ENCODE measurements around the gene PARD6G. TPM values are rescaled to one million over a fixed set of nuclear protein-coding genes. Genes with fewer than 3 reads are reported as not detected.
"Not testable (repeated sequence)": the region's sequence is repeated elsewhere in the genome, so short reads cannot be mapped to it uniquely, and the experiment has no call there.

Gene PARD6G
- total RNA-seq, 4 donors from 2014 or later, result 33.3 to 64.1 (median 46.2) TPM

GRCh38 chr18:80166240-80166639 is 81.1 kb downstream of the PARD6G start:
- TF ChIP-seq POLR2A (IDR thresholded peaks at IDR 0.05), result no peak
- TF ChIP-seq, protein P1, sequence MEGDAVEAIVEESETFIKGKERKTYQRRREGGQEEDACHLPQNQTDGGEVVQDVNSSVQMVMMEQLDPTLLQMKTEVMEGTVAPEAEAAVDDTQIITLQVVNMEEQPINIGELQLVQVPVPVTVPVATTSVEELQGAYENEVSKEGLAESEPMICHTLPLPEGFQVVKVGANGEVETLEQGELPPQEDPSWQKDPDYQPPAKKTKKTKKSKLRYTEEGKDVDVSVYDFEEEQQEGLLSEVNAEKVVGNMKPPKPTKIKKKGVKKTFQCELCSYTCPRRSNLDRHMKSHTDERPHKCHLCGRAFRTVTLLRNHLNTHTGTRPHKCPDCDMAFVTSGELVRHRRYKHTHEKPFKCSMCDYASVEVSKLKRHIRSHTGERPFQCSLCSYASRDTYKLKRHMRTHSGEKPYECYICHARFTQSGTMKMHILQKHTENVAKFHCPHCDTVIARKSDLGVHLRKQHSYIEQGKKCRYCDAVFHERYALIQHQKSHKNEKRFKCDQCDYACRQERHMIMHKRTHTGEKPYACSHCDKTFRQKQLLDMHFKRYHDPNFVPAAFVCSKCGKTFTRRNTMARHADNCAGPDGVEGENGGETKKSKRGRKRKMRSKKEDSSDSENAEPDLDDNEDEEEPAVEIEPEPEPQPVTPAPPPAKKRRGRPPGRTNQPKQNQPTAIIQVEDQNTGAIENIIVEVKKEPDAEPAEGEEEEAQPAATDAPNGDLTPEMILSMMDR (IDR thresholded peaks at IDR 0.05), result no peak
- intact Hi-C loops (cut with DNase I), result no loop called here
- no peaks in the 10 kb centered on the region for H3K9me3 ChIP-seq
- H3K27ac ChIP-seq, result no peak overlapping the region
- H3K4me1 ChIP-seq, result peaks cover 23 to 34% of the 10 kb centered on the region in 2 donors
- 91 to 95% methylated on average over 9 to 10 of the region's 10 CpGs for WGBS, 2 donors
- no peak for DNase-seq
- H3K36me3 ChIP-seq, result no peaks in the 10 kb centered on the region
- no peak overlapping the region for H3K4me3 ChIP-seq (replicated peaks in 1 of 3)
- H3K27me3 ChIP-seq, result no peaks in the 10 kb centered on the region

DNA sequence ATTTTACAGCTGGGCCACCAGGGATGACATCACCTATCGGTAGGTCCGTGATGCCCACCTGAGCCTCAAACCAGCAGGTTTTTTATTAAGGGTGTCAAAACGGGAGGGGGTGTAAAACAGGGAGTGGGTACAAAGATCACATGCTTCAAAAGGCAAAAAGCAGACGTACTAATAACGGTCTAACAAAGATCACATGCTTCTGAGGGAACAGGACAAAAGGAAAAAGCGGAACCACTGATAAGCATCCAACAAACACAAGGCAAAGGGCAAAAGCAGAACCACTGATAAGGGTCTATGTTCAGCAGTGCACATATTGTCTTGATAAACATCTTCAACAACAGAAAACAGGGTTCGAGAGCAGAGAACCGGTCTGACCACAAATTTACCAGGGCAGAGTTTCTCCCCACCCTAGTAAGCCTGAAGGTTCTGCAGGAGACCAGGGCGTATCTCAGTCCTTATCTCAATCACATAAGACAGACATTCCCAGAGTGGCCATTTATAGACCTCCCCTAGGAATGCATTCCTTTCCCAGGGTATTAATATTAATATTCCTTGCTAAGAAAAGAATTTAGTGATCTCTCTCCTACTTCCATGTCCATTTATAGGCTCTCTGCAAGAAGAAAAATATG is 82.5 kb downstream of the PARD6G start:
- WGBS, 2 donors, result 88 to 90% methylated on average over 9 of the region's 9 CpGs

GRCh38 chr18:80163183-80163582 is 84.1 kb downstream of the PARD6G start:
- H3K27me3 ChIP-seq, result no peaks in the 10 kb centered on the region
- no peaks in the 10 kb centered on the region for H3K36me3 ChIP-seq
- H3K4me3 ChIP-seq (replicated peaks in 1 of 3), result no peak overlapping the region
- intact Hi-C loops (cut with DNase I), result no loop called here
- 93 to 96% methylated on average over 7 of the region's 7 CpGs for WGBS, 2 donors
- no peak for DNase-seq
- no peak for TF ChIP-seq POLR2A (IDR thresholded peaks at IDR 0.05)
- TF ChIP-seq, protein P1 (IDR thresholded peaks at IDR 0.05), result no peak
- H3K27ac ChIP-seq, result no peak overlapping the region
- no peaks in the 10 kb centered on the region for H3K9me3 ChIP-seq
- H3K4me1 ChIP-seq, result peaks cover 1 to 4% of the 10 kb centered on the region in 2 donors

More for the DNA sequence above, 82.5 kb downstream of the PARD6G start:
- H3K36me3 ChIP-seq; H3K9me3 ChIP-seq; DNase-seq; intact Hi-C loops (cut with DNase I); H3K4me3 ChIP-seq (replicated peaks in 1 of 3); H3K27me3 ChIP-seq; H3K27ac ChIP-seq: not testable (repeated sequence)
- peaks cover 14 to 20% of the 10 kb centered on the region in 2 donors for H3K4me1 ChIP-seq

GRCh38 chr18:80161781-80162417 is 85.4 kb downstream of the PARD6G start:
- no peak for DNase-seq
- no peaks in the 10 kb centered on the region for H3K27me3 ChIP-seq
- no peak overlapping the region for H3K4me3 ChIP-seq (replicated peaks in 1 of 3)
- TF ChIP-seq, protein P1 (IDR thresholded peaks at IDR 0.05), result no peak
- no peak for TF ChIP-seq POLR2A (IDR thresholded peaks at IDR 0.05)
- no peak overlapping the region for H3K27ac ChIP-seq
- intact Hi-C loops (cut with DNase I), result no loop called here
- 90 to 95% methylated on average over 5 to 7 of the region's 7 CpGs for whole genome bisulfite sequencing, 2 donors
- H3K4me1 ChIP-seq, result no peaks in the 10 kb centered on the region
- H3K36me3 ChIP-seq, result no peaks in the 10 kb centered on the region
- H3K9me3 ChIP-seq, result no peaks in the 10 kb centered on the region

DNA sequence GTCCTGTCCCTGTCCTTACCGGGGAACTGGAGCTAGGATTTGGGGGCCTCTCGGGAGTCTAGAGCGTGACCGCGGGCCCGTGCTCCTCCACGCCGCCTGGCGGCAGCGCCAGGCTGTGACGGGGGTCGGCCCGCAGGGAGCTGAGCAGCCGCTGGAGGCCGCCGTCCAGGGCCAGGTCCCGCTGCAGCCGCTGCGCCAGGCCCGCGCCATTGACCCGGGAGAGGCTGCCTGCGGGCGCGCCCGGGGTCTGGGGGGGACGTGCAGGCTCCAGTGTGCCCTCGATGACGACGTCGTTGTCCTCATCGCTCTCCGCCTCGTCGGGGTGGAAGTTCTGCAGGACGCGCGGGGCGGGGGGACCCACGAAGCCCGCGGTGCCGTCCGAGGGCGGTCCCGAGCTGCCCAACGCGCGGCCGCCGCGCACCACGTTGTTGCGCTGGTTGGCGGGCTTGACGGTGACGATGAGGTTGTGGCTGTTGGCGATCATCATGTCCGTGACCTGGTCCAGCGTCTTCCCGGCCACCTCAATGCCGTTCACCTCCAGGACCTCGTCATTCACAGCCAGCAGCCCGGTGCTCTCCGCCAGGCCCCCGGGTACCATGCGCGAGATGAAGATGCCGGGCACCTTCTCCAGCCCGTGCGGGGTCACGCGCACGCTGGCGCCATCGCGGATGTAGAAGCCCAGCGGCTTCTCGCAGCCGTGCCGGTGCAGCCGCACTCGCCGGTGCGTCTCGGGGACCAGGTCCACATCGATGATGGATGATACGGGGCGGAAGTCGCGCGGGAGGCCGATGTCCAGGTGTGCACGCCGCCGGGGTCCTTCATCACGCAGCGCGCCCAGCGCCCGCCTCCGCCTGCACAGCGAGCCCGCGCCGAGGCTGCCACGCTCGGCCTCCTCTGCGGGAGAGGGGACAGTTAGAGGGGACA is 87.3 kb downstream of the PARD6G start:
- intact Hi-C loops (cut with DNase I), result no loop called here
- H3K9me3 ChIP-seq, result no peaks in the 10 kb centered on the region
- H3K27me3 ChIP-seq, result no peaks in the 10 kb centered on the region
- H3K4me3 ChIP-seq (replicated peaks in 1 of 3), result no peak overlapping the region
- peak; percentile 59 to 61 for DNase-seq
- no peak overlapping the region for H3K27ac ChIP-seq
- WGBS, 2 donors, result 32 to 71% methylated on average over 31 to 73 of the region's 109 CpGs
- no peaks in the 10 kb centered on the region for H3K4me1 ChIP-seq
- no peaks in the 10 kb centered on the region for H3K36me3 ChIP-seq
- TF ChIP-seq POLR2A (IDR thresholded peaks at IDR 0.05), result no peak
- TF ChIP-seq, protein P1 (IDR thresholded peaks at IDR 0.05), result peak in 5 of 6 experiments; percentile 38 to 76 (median 51)

Data from thyroid gland (tissue), 4 donors.